Neural crest cell (in vitro differentiated cells): ENCODE measurements around the gene PPP1R8. TPM values are rescaled to one million over a fixed set of nuclear protein-coding genes. Genes with fewer than 3 reads are reported as not detected.

Source experiments
- DNase-seq: peaks from one replicate; pipeline ENCODE4 v3.0.0; 2021; ENCODE audit warnings: low read depth, mixed read lengths, low spot score
- H3K27ac Mint-ChIP-seq: one replicate; pipeline ENCODE4 v1.8.0; 2021; ENCODE audit warnings: mild to moderate bottlenecking, mixed read lengths; ENCODE audit not compliant: unreplicated experiment
- H3K27me3 Mint-ChIP-seq: 2 replicates; pipeline ENCODE4 v1.8.0; 2021; ENCODE audit warnings: low read depth, mild to moderate bottlenecking, mixed read lengths
- H3K36me3 Mint-ChIP-seq: 2 replicates; pipeline ENCODE4 v1.8.0; 2021; ENCODE audit warnings: low read depth, mild to moderate bottlenecking, mixed read lengths
- H3K4me1 Mint-ChIP-seq: 2 replicates; pipeline ENCODE4 v1.8.0; 2021; ENCODE audit warnings: mixed read lengths
- H3K4me3 Mint-ChIP-seq: one replicate; pipeline ENCODE4 v1.8.0; 2021; ENCODE audit warnings: mild to moderate bottlenecking, mixed read lengths
- H3K9me3 Mint-ChIP-seq: 2 replicates; pipeline ENCODE4 v1.8.0; 2021; ENCODE audit warnings: mixed read lengths
- CTCF ChIP-seq: fragments of 200-600 bp; sonication (generic); conservative IDR thresholded peaks from 2 replicates; pipeline ENCODE4 v1.5.0; 2021; ENCODE audit warnings: antibody characterized with exemption, mild to moderate bottlenecking
- total RNA-seq: library from RNA; stranded (reverse); gene quantifications from 2 replicates; pipeline ENCODE4 v1.2.1, GENCODE V29; 2021

Gene PPP1R8
- total RNA-seq, 1 donor from 2014 or later = 66.1 TPM

GRCh38 chr1:27886353-27886679, 55.7 kb downstream of the PPP1R8 start:
- Mint-ChIP-seq H3K4me1 (no peaks in the 10 kb centered on the region), H3K27ac (no peak overlapping the region), H3K27me3 (no peaks in the 10 kb centered on the region), H3K4me3 (no peak overlapping the region), H3K36me3 (peaks cover 7% of the 10 kb centered on the region), H3K9me3 (no peaks in the 10 kb centered on the region)
- no peak for DNase-seq
- TF ChIP-seq CTCF = no peak

GRCh38 chr1:27886744-27887143, 56.2 kb downstream of the PPP1R8 start:
- no peak for TF ChIP-seq CTCF
- Mint-ChIP-seq H3K27ac (no peak overlapping the region), H3K36me3 (peaks cover 9% of the 10 kb centered on the region), H3K4me3 (no peak overlapping the region), H3K9me3 (no peaks in the 10 kb centered on the region), H3K27me3 (no peaks in the 10 kb centered on the region), H3K4me1 (no peaks in the 10 kb centered on the region)
- no peak for DNase-seq

- no peak for DNase-seq
- Mint-ChIP-seq H3K27ac (no peak overlapping the region), H3K36me3 (peaks cover 12% of the 10 kb centered on the region), H3K9me3 (no peaks in the 10 kb centered on the region), H3K4me1 (no peaks in the 10 kb centered on the region), H3K27me3 (no peaks in the 10 kb centered on the region), H3K4me3 (no peak overlapping the region)
- TF ChIP-seq CTCF = no peak
These were observed 56.8 kb downstream of the PPP1R8 start for GRCh38 chr1:27887215-27888021.

- peaks cover 16% of the 10 kb centered on the region for H3K36me3 Mint-ChIP-seq
- no peak for DNase-seq
- H3K27me3 Mint-ChIP-seq = no peaks in the 10 kb centered on the region
- H3K27ac Mint-ChIP-seq = no peak overlapping the region
- peaks cover 4% of the 10 kb centered on the region for H3K4me1 Mint-ChIP-seq
- TF ChIP-seq CTCF = no peak
- H3K4me3 Mint-ChIP-seq = no peak overlapping the region
- no peaks in the 10 kb centered on the region for H3K9me3 Mint-ChIP-seq
These were observed 58.9 kb downstream of the PPP1R8 start for GRCh38 chr1:27889506-27889905.

- H3K27me3 Mint-ChIP-seq = no peaks in the 10 kb centered on the region
- peaks cover 10% of the 10 kb centered on the region for H3K4me1 Mint-ChIP-seq
- no peak for TF ChIP-seq CTCF
- no peak for DNase-seq
- H3K9me3 Mint-ChIP-seq = no peaks in the 10 kb centered on the region
- H3K4me3 Mint-ChIP-seq = no peak overlapping the region
- H3K27ac Mint-ChIP-seq = no peak overlapping the region
- H3K36me3 Mint-ChIP-seq = peaks cover 21% of the 10 kb centered on the region
These were observed 60.8 kb downstream of the PPP1R8 start for GRCh38 chr1:27891196-27891889.
